Stimulated activated CD8-positive, alpha-beta memory T cell treated with anti-CD3 and anti-CD28 coated beads, Interleukin-4, amount 100 ng/mL, for 24 hours (primary cell): ENCODE results near the gene GPD2.
"Not testable (repeated sequence)": the region's sequence is repeated elsewhere in the genome, so short reads cannot be mapped to it uniquely, and the experiment has no call there.

Experiments used
- DNase-seq: peaks from one replicate; pipeline ENCODE4 v3.0.0-alpha.2; 2020; ENCODE audit warnings: low read depth

GPD2 gene

DNA sequence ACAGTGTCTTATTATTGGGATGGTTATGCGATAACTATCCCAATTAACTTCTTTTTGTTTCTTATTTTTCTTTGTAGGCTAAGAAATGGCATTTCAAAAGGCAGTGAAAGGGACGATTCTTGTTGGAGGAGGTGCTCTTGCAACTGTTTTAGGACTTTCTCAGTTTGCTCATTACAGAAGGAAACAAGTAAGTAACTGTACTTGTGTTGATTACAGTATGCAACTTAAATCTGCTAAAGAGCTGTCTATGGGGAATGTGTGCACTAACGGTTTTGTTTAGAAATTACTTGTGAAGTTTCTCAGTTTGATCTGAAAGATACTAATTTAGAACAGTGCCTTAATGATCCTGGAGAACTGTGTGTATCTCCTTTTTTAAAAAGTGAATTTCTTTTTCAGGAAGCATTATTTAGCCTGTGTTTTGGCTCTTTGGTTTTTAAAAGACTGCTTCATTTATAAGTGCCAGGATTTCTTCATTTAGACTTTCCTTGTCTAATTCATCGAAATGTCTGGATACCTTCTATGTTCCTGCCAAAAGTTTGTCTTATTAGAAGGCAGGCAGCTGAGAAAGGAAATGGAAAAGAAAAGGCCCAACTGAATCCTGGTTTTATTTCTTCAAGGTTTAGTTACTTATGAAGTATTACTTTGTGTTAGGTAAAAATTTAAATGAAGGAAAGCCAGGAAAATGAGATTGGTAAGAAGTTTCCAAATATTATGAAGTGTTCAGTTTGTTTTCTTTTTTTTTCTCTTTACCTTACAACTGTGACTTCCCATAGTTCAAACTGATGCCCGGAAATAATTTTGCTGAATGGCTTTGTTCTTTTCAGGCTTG lies 40.1 kb downstream of the GPD2 start:
- no peak for DNase-seq

DNA sequence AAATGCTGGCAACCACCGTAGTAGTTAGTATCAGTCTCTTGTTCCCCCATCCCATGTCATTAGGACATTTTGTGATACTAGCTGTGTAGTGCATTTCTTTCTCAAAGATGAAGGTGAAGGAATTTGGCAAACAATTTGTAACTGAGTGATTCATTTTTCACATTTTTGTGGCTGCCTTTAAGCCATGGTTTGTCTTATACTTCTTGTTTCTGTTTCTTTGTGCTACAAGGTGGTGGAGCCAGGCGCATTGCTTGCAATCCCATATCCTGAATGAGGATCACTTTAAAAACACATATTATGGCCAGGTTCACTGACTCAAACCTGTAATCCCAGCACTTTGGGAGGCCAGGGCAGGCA lies 40.6 kb downstream of the GPD2 start:
- DNase-seq: no peak

DNA sequence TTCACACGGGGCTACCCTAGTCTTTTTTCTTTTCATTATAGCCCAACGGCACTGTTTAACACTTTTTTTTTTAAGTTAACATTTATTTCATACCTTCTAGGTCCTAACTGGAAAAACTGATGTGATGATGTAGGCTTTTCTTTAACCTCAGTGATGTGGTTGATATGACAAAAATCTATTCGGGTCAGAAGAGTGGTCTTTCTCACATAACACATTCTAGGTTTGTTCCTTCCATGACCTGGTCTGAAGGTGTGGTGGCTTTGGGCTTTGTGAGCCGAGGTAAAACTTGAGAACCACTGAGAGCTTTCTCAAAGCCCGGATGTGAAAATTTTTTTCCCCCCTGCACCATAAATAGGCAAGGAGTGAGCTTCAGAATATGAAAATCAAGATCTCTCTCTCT lies 44.2 kb downstream of the GPD2 start:
- no peak for DNase-seq

DNA sequence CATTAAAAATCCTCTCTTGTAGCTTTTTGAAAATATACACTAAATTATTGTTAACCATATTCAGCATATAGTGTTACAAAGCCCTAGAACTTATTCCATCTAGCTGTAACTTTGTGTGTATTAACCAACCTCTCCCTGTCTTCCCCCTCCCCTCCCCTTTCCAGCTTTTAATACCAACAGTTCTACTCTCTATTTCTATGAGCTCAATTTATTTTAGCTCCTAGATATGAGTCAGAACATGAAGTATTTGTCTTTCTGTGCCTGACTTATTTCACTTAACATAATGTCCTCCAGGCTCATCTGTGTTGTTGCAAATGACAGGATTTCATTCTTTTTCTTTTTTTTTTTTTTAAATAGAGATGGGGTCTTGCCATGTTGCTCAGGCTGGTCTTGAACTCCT lies 45.1 kb downstream of the GPD2 start:
- DNase-seq: no peak

DNA sequence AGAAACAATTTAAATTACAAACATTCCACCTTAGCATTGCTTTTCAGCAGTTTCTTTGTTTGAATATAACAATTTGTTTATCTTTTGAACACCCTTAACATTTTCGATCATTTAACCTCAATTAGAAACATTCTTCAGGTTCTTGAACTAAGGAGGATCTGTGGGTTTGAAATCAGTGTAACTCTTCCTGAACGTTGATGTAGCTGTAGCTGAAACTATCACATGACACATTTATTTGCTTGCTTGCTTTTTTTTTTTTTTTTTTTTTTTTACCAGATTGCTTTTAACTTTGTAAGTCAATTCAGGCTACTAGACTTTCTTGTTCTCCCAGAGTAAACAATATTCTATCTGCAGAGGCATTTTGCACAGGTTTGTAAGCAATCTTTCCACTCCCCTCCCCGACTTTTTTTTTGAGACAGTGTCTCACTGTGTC lies 47.6 kb downstream of the GPD2 start:
- DNase-seq: no peak

DNA sequence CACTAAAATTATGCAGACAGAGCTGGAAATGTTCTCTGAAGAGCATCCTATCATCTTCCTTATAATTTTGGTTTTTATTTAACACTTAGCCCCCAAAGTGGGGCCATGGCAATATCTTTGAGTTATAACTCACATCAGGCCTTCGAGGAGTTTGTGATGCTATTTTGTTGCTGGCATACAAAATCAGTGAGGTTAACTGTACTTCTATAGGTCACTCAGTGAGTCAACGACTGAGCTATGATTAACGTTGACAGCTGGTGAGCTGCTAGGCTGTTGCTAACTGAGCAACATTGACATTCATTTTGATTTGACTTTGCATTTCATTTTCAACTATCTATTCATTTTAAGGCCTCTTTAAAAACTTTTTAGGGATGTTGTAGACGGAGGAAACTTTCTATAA lies 50.0 kb downstream of the GPD2 start:
- no peak for DNase-seq

DNA sequence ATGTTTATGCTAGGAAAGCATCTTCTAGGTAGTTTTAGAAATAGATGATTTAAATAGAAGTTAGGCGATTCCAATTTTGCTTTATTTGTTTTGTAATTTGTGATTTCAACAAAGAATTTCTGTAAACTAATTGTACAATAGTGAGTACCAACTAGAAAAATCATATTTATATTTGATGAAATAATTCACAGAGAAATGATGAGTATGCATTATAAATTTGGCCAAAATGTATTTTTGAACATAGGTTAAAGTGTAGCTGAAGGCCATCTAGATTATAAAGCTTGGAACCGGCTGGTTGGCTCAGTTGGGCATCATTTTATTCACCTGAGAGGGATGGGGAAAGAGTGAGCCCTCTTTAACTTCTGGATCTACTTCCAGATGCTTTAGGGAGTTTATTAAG lies 50.4 kb downstream of the GPD2 start:
- no peak for DNase-seq

DNA sequence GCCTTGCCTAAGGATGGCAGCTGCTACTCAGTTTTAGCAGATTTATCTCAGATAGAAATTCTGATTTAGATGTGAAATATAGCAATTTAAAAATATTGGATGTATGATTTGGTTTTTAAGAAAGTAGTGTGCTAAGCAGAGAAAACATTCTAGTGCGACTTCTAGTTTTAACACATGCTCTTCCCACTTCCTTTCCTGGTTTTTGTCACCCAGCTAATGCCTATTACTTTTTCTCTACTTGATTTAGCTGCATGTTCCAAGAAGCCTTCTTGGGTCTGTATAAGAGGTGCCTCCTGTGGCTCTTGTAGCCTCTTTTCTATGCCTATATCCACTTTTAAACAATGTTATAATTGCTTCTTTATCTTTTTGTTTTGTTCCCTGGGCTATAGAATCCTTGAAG lies 53.0 kb downstream of the GPD2 start:
- no peak for DNase-seq

DNA sequence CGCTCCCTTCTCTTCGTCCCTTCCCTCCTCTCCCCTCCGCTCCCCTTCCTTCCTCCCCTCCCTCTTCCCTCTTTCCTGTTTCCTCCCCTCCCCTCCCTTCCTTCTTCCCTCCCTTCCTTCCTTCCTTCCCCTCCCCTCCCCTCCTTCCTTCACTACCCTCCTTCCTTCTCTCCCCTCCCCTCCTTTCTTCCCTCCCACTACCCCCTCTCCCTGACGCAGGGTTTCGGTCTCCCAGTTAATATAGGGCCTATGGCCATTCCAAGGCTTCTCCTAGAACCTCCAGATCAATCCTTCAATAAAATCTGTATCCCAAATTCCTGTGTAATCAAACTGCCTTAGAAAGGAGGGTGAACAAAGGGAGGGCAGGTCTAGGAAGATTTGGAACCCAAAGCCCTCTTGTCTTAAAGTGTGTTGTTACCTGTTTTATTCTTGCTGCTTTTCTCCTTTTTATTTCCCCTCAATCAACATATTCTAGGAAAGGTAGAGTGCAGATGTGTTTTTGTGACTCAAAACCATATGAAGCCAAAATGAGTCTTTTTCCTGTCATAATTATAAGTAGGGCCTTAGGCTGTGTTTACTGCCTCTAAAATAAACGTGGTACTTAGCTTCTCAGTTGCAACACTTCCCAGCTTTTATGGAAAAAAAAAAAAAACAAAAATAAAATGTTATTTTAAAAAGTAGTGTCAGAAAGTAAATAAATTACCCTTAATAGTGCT lies 53.7 kb downstream of the GPD2 start:
- no peak for DNase-seq

DNA sequence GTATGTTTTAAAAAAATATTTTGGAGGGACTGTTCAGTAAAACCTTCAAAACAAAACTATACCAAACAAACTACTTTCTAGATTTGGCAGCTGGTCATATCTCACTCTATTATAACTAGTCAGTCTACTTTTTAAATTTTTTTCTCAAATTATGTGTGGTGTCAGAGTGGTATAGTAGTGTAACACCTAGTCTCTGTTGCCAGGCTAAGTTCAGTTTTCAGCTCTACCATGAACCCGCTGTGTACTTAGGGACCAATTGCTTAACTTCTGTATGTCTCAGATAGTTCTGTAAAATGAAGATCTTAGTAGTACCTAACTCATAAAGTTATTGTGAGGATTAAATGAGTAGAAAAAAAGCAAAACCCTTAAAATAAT lies 54.3 kb downstream of the GPD2 start:
- DNase-seq: no peak

DNA sequence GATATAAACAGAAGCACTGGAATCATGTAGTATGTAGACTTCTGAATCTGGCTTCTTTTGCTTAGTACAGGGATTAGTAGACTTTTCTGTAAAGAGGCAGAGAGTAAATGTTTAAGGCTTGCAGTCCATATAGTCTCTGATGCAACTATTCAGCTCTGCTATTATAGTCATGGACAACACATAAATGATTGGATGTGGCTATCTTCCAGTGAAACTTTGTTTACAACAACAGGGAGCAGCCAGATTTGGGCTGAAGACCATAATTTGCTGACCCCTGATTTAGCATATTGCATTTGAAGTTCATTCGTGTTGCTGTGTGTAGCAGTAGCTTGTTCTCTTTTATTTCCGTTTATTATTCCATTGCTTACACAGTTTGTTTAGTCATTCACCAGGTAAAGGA lies 55.0 kb downstream of the GPD2 start:
- DNase-seq: no peak

DNA sequence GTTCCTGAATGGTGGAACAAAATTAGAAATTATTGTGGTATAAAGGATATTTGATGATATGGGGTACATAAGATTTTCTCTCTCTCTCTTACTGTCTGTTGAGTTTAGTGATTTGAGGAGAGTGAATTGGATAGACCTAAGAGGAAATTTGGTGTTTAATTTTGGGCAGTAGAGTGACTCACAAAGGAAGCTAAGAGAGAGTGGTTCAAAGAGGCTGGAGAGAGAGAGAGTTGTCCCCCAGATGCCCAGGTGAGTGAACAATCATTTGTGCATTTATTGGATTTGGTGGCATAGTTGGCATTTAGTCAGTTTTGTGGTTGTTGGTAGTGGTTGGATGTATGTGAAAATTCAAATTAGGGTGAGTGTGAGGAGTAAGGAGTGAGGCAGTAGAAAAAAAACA lies 56.8 kb downstream of the GPD2 start:
- no peak for DNase-seq

DNA sequence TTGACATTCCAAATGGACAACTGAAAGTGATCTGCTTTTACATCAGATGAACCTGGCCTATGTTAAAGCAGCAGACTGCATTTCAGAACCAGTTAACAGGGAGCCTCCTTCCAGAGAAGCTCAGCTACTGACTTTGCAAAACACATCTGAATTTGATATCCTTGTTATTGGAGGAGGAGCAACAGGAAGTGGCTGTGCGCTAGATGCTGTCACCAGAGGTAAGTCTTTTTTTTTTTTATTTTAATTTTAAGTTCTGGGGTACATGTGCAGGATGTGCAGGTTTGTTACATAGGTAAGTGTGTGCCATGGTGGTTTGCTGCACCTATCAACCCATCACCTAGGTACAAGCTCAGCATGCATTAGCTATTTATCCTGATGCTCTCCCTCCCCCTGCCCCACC lies 59.8 kb downstream of the GPD2 start:
- DNase-seq: not testable (repeated sequence)

DNA sequence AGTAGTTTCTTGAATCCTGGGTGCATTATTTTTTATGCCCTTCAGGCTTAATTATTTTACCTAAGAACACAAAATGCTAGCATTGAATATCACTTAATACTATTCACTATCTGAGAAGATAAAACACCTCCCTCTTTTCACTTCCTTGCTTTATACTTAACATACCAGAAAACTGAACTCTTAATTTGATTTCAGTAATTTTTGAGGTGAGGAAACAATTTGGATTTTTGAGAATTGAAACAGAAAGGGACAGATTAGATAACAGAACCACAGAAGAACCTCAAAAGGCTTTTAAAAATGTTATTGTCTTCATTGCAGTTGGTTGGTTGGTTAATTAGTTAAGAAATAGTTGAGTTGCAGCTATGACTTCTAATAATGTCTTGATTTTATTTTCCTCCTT lies 69.5 kb downstream of the GPD2 start:
- no peak for DNase-seq

DNA sequence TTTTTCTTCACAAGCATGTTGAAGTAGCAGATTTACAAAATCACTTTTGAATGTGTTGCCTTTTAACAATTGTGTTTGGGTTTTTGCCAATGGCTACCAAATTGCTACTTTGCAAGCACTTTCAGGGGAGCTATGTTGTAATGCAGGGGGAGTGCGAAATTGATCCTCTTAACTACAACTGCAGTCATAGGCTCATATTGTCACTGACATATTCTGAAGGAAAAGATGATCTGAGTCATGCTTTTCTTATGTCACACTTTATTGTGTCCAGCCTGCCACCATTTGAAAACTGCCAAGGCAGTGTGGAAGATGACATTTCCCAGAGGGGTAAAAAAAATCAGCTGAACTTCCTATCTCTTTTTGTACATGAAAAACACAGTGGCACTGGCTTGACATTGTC lies 74.9 kb downstream of the GPD2 start:
- DNase-seq: no peak

DNA sequence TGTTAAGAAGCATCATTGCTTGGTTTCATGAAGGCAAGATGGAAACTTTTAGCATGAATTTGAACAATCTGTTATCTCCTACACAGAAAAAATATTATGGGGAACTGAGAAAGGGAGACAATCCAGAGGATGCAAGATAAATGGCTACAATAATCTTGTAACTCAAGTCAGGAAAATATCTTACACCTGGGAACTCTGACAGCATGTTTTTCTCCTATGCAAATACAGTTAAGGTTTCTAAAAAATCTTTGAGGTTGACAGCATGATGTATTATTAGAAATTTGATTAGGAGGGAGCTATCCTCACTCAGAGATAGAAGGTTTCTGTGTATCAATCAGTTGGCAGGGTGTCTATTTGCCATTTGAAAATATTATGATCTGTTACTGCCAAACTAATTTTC lies 75.6 kb downstream of the GPD2 start:
- DNase-seq: no peak

DNA sequence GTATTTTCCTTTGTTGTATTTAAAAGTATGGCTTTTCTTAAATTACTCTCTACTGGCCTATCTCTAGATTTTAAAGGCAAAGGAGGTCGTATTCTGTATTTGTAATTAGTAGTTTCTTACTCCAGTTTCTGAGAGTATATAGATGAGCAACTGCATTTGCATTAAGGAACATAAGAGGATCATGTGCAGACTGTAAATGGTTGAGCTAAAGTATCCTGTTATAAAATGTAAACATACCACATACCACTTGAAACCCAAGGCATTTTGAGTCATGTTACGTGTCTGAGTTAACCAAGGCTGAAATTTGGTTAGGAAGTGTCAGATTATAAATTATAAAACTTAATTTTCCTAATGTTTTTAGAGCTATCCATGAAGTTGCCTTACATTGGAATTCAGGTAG lies 76.3 kb downstream of the GPD2 start:
- DNase-seq: no peak

DNA sequence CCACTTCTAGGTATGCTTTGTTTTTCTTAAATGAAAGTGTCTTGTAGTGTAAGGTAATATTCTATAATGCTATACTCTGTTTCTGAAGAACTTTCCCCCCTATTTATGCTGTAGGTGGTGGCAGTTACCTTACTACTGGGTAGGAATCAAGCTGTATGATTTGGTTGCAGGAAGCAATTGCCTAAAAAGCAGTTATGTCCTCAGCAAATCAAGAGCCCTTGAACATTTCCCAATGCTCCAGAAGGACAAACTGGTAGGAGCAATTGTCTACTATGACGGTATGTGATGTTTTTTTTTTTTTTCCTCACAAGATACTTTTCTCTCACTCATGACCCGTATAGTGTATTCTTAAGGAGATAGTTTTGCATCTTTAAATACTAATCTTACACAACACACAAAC lies 77.0 kb downstream of the GPD2 start:
- no peak for DNase-seq

DNA sequence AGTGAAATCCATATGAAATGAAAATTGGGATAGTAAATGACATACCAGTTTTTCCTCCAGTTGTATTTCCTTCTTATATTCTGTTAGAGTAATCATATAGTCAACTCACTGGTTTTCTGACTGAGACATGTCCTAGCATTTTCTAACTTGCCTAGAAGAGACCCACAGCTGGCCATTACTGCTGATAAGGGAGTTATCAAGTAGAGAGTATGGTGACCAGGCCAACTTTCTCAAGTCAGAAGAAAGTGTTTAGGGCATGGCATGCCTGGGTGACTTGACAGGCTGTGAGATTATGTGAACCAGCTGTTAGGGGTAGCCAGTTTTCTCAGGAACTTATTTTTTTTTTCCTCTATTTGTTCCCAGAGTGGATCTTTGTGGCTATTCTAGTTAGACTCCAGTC lies 81.2 kb downstream of the GPD2 start:
- no peak for DNase-seq

DNA sequence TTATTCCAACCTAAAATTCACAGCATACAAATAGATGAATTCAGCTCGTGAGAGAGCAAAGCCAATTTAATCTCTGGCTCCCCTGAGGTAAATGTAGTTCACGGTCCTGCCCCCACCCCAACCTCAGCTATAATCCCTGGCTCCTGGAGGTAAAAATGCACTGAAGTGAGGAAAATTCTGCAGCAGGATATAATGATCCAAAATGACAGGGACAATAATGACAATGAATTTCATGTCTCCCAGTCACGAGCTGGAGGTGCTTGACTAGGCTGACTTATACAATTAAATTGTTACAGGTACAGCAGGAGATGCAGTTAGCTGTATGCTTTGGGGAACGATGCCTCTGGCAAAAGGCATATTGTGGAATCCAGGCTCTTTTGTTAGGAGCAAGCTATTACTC lies 82.0 kb downstream of the GPD2 start:
- DNase-seq: no peak

DNA sequence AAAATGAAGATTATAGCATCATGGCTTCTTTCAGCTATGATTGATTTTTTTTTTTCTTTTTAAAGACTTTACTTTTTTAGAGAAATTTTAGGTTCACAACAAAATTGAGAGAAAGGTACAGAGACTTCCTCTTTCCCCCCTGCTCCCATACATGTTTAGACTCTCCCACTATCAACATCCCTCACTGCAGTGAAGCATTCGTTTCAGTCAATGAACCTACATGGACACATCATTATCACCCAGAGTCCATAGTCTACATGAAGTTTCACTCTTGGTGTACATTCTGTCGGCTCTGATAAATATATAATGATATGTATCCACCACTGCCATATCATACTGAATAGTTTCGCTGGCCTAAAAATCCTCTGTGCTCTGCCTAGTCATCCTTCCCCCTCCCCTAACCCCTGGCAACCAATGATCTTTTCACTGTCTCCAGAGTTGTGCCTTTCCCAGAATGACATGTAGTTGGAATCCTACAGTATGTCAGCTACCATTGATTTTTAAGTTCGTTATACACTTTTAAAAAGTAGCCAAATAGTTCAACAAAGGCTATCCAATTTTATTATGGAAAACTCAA lies 86.8 kb downstream of the GPD2 start:
- DNase-seq: no peak

DNA sequence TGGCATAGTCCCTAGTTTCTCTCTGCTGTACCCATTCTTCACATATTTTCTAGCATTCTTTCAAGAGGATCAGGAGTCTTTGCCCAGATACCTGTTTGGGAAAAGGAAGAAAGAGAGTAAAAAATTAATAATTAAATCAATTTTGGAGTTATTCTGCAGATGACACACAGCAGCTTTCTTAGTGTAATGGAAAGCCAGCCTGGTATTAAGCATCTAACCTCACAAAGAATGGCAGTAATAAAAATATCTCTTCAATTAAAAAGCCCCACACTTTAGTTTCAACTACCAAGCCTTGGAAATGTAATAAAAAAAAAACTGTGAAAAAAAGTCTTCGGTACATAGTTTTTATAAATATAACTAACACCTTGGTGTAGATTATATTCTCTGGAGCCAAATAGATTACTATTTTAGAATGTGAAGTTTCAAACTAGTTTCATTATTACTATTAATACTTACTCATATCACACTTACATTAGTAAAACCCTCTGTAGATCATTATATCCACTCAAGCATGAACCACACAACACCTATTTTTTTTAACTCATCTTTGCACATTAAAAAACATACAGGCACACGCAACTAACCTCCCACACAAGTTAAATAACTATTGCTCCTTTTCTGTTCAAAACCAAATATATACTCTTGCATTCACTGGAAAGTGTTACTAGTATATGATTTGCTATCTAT lies 90.9 kb downstream of the GPD2 start:
- DNase-seq: no peak

DNA sequence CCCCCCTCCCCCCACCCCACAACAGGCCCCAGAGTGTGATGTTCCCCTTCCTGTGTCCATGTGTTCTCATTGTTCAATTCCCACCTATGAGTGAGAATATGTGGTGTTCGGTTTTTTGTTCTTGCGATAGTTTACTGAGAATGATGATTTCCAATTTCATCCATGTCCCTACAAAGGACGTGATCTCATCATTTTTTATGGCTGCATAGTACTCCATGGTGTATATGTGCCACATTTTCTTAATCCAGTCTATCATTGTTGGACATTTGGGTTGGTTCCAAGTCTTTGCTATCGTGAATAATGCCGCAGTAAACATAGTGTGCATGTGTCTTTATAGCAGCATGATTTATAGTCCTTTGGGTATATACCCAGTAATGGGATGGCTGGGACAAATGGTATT lies 92.4 kb downstream of the GPD2 start:
- not testable (repeated sequence) for DNase-seq
